ENCODE data around the gene QKI. TPM values are rescaled to one million over a fixed set of nuclear protein-coding genes. Genes with fewer than 3 reads are reported as not detected.

Gene QKI
- polyA plus RNA-seq, 3 donors, result 178 to 222 (median 213) TPM

DNA sequence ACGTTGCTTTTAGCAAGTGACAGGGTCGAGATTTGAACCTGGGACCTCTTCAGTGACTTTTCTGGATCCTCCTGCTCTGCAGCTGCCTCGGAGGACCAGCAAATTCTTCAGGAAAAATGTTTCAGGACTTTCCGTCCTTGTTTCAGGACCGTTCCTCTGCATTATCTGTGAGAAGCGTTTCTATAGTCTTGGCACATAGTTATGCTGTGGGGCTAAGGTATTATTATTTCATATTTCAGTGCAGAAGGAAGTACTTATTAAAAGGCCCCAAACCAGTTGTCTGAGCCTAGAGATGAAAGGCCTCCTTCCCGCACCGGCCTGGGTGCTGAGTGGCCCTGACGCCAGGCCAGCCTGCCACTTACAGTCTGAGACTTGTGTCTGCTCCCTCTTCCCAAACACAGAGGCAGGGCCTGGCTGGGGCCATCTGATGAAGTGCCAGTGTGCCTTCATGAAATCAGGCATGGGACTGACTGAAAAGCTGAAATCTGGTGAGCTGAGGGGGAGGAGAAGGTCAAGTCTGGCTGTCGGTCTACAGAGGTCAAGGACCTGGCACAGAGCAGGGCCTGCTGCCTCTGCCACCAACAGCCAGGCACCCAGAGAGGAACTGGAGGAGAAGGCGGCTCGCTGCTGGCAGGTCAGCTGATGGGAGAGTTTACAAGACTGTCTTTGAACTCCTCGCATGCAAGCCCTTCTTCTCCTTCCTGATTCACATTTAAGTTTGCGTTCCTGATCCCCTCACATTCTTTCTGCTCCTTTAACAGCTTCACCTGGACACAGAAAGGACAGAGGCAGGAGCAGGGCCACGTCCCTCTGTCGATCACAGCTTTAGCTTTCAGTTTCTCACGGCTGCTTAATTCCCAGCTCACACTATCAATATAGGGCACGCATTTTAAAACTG lies 8.9 kb upstream of the QKI start:
- DNase-seq (ENCODE audit: extremely low read depth in 1 of 11, low read depth in 9 of 11, low spot score in 4 of 11), result no peak

GRCh38 chr6:163406366-163406765 lies 8.2 kb upstream of the QKI start:
- DNase-seq (ENCODE audit: extremely low read depth in 1 of 11, low read depth in 9 of 11, low spot score in 4 of 11), result no peak

DNA sequence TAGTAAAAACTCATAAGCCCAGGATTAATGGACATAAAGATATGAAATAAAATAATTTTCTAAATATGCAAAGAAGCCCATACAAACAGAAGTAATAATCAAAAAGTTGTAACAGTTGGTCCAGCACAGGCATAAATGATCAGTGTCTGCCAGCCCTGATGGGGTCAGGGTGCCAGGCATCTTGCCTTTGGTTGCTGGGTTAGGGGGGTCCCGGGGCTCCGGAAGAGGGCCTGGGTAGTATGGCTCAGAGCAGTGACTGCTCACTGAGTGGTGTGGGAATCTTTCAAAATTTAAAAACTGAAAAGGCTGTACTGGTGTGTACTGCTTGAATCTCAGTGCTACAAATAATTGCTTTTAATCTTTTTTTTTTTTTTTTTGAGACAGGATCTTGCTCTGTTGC lies 7.7 kb upstream of the QKI start:
- no peak for DNase-seq (ENCODE audit: extremely low read depth in 1 of 11, low read depth in 9 of 11, low spot score in 4 of 11)

DNA sequence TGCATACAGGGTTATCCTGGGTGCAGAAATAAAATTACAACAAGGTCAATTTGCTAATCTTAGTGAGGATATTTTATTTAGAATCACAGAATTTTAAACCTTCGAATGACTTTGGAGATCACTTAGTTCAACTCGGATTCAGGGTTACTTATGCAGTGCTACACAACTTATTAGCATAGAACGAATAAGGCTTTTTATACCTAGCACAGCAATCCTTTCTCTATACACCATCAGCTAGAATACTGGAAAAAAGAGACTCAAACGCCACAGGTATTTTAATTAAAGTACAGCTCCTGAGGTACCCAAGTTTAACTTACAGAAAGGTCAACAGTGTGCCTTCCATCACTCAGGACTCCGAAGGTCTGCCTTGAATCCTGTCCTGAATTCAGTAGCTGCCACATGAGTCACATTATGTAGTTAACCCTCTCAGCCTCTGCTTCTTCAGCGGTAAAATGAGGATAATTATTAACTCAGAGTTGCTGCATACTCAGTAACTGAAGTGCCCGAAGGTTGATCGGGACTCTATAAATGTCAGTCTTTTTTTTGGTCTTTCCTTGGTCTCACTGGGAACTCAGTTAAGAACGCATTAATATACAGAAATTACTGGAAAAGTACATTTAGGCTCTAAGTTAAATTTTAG lies 6.0 kb upstream of the QKI start:
- DNase-seq (ENCODE audit: extremely low read depth in 1 of 11, low read depth in 9 of 11, low spot score in 4 of 11), result no peak

GRCh38 chr6:163409712-163410111 lies 4.8 kb upstream of the QKI start:
- no peak for DNase-seq (ENCODE audit: extremely low read depth in 1 of 11, low read depth in 9 of 11, low spot score in 4 of 11)

DNA sequence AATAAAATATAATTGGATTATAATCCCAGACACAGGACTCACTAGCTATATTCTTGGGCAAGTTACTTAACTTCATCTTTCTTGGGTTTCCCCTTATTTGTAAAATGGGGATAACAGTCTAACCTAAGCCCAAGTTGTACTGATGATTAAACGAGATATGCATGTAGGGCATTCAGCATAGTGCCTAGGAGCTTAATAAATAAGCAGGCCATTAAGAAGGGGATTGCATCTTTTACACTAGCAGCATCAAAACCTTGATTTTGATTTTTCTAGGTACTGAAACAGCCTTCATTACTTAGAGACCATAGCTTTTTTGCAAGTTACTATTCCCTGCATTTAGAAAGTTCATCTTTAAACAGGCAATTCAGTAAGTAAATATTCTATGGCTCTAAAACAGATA lies 2.2 kb upstream of the QKI start:
- no peak for DNase-seq (ENCODE audit: extremely low read depth in 1 of 11, low read depth in 9 of 11, low spot score in 4 of 11)

DNA sequence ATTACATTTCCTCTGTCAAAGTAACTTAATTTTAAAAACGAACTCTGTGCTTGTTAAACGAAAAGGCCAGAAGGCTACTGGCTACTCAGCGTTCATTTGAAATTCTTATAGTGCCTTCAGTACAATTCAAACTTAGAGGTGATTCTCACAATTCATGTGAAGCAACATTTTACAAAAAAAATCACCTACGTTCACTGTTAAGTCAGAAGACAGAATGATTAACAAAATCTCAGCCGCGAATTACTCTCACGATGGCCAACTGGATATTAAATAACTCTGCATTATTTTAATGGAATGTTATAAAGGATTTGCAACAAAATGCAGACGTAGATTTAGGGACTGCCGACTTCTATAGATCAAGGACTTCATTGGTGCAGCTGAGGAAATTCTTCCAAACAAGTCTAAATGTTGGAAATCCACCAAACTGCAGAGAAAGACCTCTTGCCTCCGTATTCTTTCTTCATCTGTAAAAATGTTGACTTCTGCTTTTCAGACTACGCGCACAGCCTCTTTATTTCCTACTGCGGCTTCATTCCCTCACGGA lies 1.6 kb upstream of the QKI start:
- no peak for DNase-seq (ENCODE audit: extremely low read depth in 1 of 11, low read depth in 9 of 11, low spot score in 4 of 11)

- peak in 9 of 11 donors; percentile 77 to 91 (median 86) for DNase-seq (ENCODE audit: extremely low read depth in 1 of 11, low read depth in 9 of 11, low spot score in 4 of 11)
Measured at GRCh38 chr6:163413345-163414116, 987 bp upstream of the QKI start.

- DNase-seq (ENCODE audit: extremely low read depth in 1 of 11, low read depth in 9 of 11, low spot score in 4 of 11), result no peak
Measured at GRCh38 chr6:163414946-163415619, 565 bp downstream of the QKI start.

DNA sequence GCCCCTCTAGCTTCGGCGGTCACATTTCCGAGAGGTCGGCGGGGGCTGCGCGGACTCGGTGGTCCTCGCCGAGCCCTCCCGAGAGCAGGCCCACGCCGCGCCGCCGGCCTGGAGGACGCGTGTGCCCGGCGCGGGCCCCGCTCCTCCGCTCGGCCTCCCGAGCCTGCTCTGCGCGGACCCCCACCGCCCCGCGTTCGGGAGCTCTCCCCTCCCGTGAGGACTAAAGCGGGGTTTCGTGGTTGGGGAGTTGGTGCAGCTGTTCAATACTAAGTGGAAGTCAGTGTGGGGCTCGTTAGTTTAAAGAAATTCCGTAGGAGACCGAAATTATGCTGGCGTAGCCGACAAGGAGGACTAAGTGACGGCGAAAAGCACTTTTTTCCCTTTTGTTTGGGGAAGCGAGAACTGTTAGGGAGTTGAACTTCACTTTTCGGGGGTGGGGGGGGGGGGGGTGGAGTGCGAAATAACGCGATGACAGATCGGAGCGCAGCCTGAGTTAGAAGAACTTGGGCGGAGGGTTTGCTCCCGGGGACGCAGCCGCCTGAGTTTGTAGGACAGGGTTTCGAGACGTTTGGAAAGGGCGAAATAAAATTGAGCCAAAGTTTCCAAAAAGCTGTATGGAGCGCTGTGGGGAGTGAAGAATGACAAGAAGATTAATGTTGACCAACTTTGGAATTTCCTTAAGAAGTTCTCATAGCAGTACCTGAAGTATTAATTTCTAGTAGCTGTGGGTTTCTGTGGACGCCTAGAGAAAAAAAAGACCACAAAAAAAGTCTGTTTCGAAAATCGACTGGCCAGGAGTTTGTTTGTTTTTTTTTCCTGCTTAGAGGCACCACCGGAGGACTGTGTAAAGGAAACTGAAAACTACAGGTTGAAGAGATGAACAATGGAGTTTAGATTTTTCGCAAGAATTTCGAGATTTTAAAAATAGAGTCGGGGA lies 1.4 kb downstream of the QKI start:
- peak in 2 of 11 donors; percentile 48 to 51 for DNase-seq (ENCODE audit: extremely low read depth in 1 of 11, low read depth in 9 of 11, low spot score in 4 of 11)

DNA sequence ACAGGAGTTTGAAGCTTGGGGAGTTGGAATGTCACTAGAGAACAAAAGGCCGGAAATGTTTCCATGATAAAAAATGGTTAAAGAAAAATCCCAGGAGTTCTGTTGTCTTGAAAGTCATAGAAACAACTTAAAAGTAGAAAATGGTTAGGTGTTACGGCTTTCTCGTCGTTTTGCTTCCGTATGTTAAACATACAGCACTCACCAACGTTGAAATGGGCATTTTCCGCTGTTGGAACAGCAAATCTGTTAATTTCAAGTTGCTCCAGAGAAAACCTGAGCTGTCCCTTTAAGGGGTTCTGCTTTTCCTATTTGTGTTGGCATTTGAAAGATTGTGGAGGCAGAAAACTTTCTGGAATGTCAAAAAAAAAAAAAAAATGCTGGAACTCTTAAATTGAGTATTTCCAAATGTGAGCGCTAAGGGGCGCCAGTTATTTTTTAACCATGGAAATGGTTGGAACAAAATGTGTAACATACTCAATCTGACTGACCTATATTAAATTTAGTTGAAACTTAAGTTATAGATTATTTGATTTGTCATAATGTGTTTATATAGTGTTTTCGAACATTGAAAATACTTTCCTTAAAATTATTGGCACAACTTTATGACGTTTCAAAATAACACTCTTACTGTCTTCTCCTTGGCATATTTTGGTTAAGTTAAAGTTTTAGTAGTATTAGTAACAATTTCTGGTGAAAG lies 2.2 kb downstream of the QKI start:
- DNase-seq (ENCODE audit: extremely low read depth in 1 of 11, low read depth in 9 of 11, low spot score in 4 of 11), result peak in 7 of 11 donors; percentile 70 to 89 (median 83)

DNA sequence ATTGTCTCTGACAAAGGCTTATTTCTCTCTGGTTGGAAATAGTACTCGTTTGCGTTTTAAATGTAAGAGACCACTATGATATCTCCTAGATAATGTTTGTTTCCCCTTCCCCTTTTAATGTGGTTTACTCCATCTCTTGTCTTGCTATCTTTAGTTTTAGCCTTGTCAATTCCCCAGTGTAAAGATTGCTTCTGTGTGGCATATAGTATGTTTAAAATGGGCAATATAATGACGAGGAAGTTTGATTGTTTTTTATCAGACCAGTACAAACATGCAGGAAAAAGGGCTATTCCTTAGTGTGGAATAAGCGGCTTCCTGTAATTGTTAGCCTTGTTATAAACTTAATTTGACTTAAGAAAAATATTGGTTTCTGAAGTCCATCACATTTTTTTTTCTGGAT lies 3.1 kb downstream of the QKI start:
- DNase-seq (ENCODE audit: extremely low read depth in 1 of 11, low read depth in 9 of 11, low spot score in 4 of 11), result no peak

- DNase-seq (ENCODE audit: extremely low read depth in 1 of 11, low read depth in 9 of 11, low spot score in 4 of 11), result no peak
Measured at GRCh38 chr6:163418311-163419029, 4.0 kb downstream of the QKI start.

- no peak for DNase-seq (ENCODE audit: extremely low read depth in 1 of 11, low read depth in 9 of 11, low spot score in 4 of 11)
Measured at GRCh38 chr6:163419413-163420288, 5.1 kb downstream of the QKI start.

DNA sequence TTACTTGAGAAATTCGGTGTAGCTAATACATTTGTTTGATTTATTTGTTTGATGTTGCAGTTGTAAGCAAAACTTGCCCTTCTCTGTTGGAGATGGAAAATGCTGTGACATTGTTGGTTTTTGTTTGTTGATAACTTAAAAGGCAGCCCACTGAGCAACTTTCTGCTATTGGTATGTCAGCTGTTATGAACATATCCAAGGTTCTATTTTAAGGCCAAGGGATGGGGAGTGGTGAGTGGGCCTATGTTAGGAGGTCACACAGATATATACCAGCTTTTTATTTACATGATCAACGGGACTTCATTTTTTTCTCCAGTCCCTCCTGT lies 5.7 kb downstream of the QKI start:
- no peak for DNase-seq (ENCODE audit: extremely low read depth in 1 of 11, low read depth in 9 of 11, low spot score in 4 of 11)

DNA sequence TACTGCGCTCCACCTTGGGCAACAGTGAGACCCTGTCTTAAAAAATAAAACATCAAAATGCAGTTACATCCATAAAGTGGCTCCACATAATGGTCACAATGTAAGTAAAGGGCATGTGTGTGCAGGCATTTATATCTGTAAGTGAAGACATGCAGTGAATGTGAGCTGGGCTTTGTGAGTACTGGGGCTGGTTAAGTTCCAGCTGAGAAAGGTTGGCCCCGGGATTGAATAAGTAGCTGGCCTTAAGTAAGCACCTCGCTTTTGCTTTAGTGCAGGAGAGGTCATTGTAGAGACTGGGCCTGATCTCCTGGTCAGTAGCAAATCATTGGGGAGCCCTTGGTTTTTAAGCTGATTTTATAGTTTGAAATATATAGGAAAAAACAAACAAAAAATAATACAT lies 8.0 kb downstream of the QKI start:
- no peak for DNase-seq (ENCODE audit: extremely low read depth in 1 of 11, low read depth in 9 of 11, low spot score in 4 of 11)
